ENCODE results near the gene SH3BGRL2.

The SH3BGRL2 gene

DNA sequence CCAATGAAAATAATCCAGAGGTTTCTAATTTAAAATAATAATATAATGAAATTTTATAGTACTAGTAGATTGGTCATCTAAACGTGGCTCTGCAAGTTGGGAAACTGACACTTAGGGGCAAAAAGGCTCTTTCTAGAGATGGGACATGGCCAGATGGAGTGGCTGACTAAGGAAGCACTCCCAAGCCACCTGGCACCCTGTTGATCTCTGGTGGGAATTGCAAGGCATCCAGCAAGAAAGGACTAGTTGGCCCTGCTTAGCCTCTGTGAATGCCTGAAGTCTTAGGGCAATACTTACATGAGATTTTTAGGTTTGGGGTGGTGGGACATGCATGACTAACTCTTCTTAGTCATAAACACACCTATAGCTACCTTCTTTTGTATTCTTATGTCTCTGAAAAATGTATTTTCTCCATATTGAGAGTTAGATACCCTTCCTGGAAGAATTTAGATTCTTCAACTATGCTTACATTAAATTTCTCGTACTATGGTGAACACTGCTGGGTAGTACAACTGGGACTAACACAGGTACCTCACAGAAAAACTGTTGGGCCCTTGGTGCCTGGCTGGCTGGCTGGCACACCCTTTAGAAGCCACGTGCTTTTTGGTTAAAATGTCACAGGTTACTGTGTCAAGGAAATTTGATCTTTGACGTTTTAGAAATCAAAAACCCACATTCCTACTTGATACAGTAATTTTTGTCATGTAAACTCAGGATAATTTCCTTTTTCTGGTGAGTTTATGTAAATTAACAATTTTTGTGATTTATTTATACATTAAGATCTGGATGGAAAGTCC, 25.0 kb upstream of the SH3BGRL2 start:
- no peaks in the 10 kb centered on the region for H3K9me3 ChIP-seq (ENCODE audit: control insufficient read depth, insufficient read depth, low read depth, low read length)
- no peak overlapping the region for H3K27ac ChIP-seq (ENCODE audit: extremely low read depth, low read depth, low read length)
- ChIA-PET CTCF (interaction anchor here (0.6 kb wide), 1 partner anchor 137 kb away, joined by 3 read pairs; no protein-coding TSS in a partner anchor), POLR2A (no interaction called here)
- H3K36me3 ChIP-seq (ENCODE audit: control insufficient read depth in 2 of 2, insufficient read depth in 1 of 2, low read length in 2 of 2) = no peaks in the 10 kb centered on the region
- H3K4me3 ChIP-seq (ENCODE audit: low read depth, low read length) = no peak overlapping the region
- TF ChIP-seq BCL11A (tag by site-specific recombination; IDR thresholded peaks at IDR 0.05; ENCODE audit: low read depth) (no peak), SP2 (tag by site-specific recombination; IDR thresholded peaks at IDR 0.05) (no peak), ZIC2 (tag by site-specific recombination; IDR thresholded peaks at IDR 0.05) (no peak), MYNN (tag by site-specific recombination; IDR thresholded peaks at IDR 0.05; ENCODE audit: borderline replicate concordance) (no peak), ZNF596 (tag by site-specific recombination; IDR thresholded peaks at IDR 0.05) (no peak), ZNF626 (tag by site-specific recombination; IDR thresholded peaks at IDR 0.05) (no peak), ZNF610 (tag by site-specific recombination; IDR thresholded peaks at IDR 0.05; ENCODE audit: borderline replicate concordance) (no peak), ZNF2 (tag by site-specific recombination; IDR thresholded peaks at IDR 0.05) (no peak), ZNF223 (tag by site-specific recombination; IDR thresholded peaks at IDR 0.05) (no peak), ZNF561 (tag by site-specific recombination; IDR thresholded peaks at IDR 0.05; ENCODE audit: borderline replicate concordance) (no peak), ZNF175 (tag by site-specific recombination; IDR thresholded peaks at IDR 0.05) (no peak), ZNF792 (tag by site-specific recombination; IDR thresholded peaks at IDR 0.05) (no peak), ZNF423 (tag by site-specific recombination; IDR thresholded peaks at IDR 0.05) (no peak), IKZF3 (tag by site-specific recombination; IDR thresholded peaks at IDR 0.05) (no peak), ZFP37 (tag by site-specific recombination; IDR thresholded peaks at IDR 0.05) (no peak)
- TF ChIP-seq, protein P1, sequence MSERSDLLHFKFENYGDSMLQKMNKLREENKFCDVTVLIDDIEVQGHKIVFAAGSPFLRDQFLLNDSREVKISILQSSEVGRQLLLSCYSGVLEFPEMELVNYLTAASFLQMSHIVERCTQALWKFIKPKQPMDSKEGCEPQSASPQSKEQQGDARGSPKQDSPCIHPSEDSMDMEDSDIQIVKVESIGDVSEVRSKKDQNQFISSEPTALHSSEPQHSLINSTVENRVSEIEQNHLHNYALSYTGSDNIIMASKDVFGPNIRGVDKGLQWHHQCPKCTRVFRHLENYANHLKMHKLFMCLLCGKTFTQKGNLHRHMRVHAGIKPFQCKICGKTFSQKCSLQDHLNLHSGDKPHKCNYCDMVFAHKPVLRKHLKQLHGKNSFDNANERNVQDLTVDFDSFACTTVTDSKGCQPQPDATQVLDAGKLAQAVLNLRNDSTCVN (tag by site-specific recombination; optimal IDR thresholded peaks at IDR 0.05) = no peak
- TF ChIP-seq, protein P2, sequence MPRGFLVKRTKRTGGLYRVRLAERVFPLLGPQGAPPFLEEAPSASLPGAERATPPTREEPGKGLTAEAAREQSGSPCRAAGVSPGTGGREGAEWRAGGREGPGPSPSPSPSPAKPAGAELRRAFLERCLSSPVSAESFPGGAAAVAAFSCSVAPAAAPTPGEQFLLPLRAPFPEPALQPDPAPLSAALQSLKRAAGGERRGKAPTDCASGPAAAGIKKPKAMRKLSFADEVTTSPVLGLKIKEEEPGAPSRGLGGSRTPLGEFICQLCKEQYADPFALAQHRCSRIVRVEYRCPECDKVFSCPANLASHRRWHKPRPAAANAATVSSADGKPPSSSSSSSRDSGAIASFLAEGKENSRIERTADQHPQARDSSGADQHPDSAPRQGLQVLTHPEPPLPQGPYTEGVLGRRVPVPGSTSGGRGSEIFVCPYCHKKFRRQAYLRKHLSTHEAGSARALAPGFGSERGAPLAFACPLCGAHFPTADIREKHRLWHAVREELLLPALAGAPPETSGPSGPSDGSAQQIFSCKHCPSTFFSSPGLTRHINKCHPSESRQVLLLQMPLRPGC (tag by site-specific recombination; IDR thresholded peaks at IDR 0.05) = no peak
- TF ChIP-seq, protein P3, sequence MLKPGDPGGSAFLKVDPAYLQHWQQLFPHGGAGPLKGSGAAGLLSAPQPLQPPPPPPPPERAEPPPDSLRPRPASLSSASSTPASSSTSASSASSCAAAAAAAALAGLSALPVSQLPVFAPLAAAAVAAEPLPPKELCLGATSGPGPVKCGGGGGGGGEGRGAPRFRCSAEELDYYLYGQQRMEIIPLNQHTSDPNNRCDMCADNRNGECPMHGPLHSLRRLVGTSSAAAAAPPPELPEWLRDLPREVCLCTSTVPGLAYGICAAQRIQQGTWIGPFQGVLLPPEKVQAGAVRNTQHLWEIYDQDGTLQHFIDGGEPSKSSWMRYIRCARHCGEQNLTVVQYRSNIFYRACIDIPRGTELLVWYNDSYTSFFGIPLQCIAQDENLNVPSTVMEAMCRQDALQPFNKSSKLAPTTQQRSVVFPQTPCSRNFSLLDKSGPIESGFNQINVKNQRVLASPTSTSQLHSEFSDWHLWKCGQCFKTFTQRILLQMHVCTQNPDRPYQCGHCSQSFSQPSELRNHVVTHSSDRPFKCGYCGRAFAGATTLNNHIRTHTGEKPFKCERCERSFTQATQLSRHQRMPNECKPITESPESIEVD (tag by site-specific recombination; IDR thresholded peaks at IDR 0.05) = no peak
- peaks cover 5% of the 10 kb centered on the region; the same call in 1 of the 2 replicates for H3K4me1 ChIP-seq (ENCODE audit: control insufficient read depth, insufficient read depth, low read length)

DNA sequence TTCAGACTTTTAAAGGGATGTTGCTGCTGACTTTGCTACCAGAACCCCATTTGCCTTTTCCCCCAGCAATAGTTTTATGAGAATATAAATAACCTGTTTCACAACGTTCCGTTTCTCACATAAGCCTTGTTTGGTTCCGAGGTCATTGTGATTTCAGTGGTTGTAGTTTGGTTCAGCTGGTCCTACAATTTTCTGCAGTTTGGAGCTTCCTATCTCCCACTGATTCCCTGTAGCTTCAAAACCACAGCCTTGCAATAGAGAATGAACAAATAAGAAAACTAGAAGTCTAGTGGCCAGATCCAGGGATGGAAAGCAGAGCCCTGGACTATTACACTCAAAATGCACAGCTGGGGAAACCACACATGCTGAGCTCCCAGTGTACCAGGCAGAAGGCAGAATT, 24.1 kb upstream of the SH3BGRL2 start:
- ChIA-PET CTCF (no interaction called here), POLR2A (no interaction called here)
- H3K27ac ChIP-seq (ENCODE audit: extremely low read depth, low read depth, low read length) = no peak overlapping the region
- peaks cover 5% of the 10 kb centered on the region; the same call in 1 of the 2 replicates for H3K4me1 ChIP-seq (ENCODE audit: control insufficient read depth, insufficient read depth, low read length)
- H3K4me3 ChIP-seq (ENCODE audit: low read depth, low read length) = no peak overlapping the region
- TF ChIP-seq, protein P4, sequence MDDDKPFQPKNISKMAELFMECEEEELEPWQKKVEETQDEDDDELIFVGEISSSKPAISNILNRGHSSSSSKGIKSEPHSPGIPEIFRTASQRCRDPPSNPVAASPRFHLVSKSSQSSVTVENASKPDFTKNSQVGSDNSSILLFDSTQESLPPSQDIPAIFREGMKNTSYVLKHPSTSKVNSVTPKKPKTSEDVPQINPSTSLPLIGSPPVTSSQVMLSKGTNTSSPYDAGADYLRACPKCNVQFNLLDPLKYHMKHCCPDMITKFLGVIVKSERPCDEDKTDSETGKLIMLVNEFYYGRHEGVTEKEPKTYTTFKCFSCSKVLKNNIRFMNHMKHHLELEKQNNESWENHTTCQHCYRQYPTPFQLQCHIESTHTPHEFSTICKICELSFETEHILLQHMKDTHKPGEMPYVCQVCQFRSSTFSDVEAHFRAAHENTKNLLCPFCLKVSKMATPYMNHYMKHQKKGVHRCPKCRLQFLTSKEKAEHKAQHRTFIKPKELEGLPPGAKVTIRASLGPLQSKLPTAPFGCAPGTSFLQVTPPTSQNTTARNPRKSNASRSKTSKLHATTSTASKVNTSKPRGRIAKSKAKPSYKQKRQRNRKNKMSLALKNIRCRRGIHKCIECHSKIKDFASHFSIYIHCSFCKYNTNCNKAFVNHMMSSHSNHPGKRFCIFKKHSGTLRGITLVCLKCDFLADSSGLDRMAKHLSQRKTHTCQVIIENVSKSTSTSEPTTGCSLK (tag by site-specific recombination; IDR thresholded peaks at IDR 0.05) = no peak
- no peak for TF ChIP-seq REPIN1 (tag by site-specific recombination; IDR thresholded peaks at IDR 0.05; ENCODE audit: low read depth)
- TF ChIP-seq, protein P5, sequence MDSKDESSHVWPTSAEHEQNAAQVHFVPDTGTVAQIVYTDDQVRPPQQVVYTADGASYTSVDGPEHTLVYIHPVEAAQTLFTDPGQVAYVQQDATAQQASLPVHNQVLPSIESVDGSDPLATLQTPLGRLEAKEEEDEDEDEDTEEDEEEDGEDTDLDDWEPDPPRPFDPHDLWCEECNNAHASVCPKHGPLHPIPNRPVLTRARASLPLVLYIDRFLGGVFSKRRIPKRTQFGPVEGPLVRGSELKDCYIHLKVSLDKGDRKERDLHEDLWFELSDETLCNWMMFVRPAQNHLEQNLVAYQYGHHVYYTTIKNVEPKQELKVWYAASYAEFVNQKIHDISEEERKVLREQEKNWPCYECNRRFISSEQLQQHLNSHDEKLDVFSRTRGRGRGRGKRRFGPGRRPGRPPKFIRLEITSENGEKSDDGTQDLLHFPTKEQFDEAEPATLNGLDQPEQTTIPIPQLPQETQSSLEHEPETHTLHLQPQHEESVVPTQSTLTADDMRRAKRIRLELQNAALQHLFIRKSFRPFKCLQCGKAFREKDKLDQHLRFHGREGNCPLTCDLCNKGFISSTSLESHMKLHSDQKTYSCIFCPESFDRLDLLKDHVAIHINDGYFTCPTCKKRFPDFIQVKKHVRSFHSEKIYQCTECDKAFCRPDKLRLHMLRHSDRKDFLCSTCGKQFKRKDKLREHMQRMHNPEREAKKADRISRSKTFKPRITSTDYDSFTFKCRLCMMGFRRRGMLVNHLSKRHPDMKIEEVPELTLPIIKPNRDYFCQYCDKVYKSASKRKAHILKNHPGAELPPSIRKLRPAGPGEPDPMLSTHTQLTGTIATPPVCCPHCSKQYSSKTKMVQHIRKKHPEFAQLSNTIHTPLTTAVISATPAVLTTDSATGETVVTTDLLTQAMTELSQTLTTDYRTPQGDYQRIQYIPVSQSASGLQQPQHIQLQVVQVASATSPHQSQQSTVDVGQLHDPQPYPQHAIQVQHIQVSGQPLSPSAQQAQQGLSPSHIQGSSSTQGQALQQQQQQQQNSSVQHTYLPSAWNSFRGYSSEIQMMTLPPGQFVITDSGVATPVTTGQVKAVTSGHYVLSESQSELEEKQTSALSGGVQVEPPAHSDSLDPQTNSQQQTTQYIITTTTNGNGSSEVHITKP (tag by site-specific recombination; IDR thresholded peaks at IDR 0.05) = no peak
- no peak for TF ChIP-seq ZNF571 (tag by site-specific recombination; IDR thresholded peaks at IDR 0.05)
- no peak for TF ChIP-seq ZFP37 (tag by site-specific recombination; IDR thresholded peaks at IDR 0.05)
- no peak for TF ChIP-seq FEZF1 (tag by site-specific recombination; IDR thresholded peaks at IDR 0.05)
- peak; percentile 7; the same call in 1 of the 2 replicates for TF ChIP-seq ZIC2 (tag by site-specific recombination; IDR thresholded peaks at IDR 0.05)
- H3K36me3 ChIP-seq (ENCODE audit: control insufficient read depth in 2 of 2, insufficient read depth in 1 of 2, low read length in 2 of 2) = no peaks in the 10 kb centered on the region
- H3K9me3 ChIP-seq (ENCODE audit: control insufficient read depth, insufficient read depth, low read depth, low read length) = no peaks in the 10 kb centered on the region
